Measurements from ENCODE around the gene C1QTNF6.

- TF ChIP-seq CTCF (IDR thresholded peaks at IDR 0.05) (no peak), ZFX (IDR thresholded peaks at IDR 0.05; ENCODE audit: borderline replicate concordance) (no peak)
Measured at GRCh38 chr22:37202001-37202555, 14.0 kb upstream of the C1QTNF6 start.

All from 22Rv1 (cell line).